Tibial nerve (tissue), 4 donors: Measurements from ENCODE around the gene MGMT. TPM values are rescaled to one million over a fixed set of nuclear protein-coding genes. Genes with fewer than 3 reads are reported as not detected.

ENCODE experiments used
- DNase-seq, 2 donors: peaks; one replicate each; pipeline ENCODE4 v3.0.0-alpha.2; 2019; ENCODE audit warnings: low spot score in 2 of 2
- H3K27ac ChIP-seq, 4 donors: fragments of 200-600 bp; sonication (generic) in 3 of 4; one replicate each; pipeline ENCODE4 v1.5.1; 2017 to 2019; ENCODE audit warnings: mild to moderate bottlenecking in 1 of 4
- H3K27me3 ChIP-seq, 2 donors: fragments of 200-600 bp; sonication (generic) in 1 of 2; one replicate each; pipeline versions ENCODE4 v1.5.1 to v1.6.0; 2017 to 2019
- H3K36me3 ChIP-seq, 3 donors: fragments of 200-600 bp; sonication (generic); one replicate each; pipeline ENCODE4 v1.5.1; 2018 to 2019
- H3K4me1 ChIP-seq, 4 donors: fragments of 200-600 bp; sonication (generic) in 3 of 4; one replicate each; pipeline ENCODE4 v1.5.1; 2017 to 2019
- H3K4me3 ChIP-seq, 4 donors: fragments of 200-600 bp; sonication (generic) in 3 of 4; one replicate each; pipeline ENCODE4 v1.5.1; 2017 to 2019; ENCODE audit warnings: mild to moderate bottlenecking in 1 of 4, moderate library complexity in 1 of 4
- H3K9me3 ChIP-seq, 4 donors: fragments of 200-600 bp; sonication (generic) in 3 of 4; one replicate each; pipeline ENCODE4 v1.5.1; 2017 to 2019
- EP300 ChIP-seq, 2 donors: sonication (generic); formaldehyde crosslinking; IDR thresholded peaks; one replicate each; pipeline ENCODE4 v1.6.1; 2017; ENCODE audit warnings: antibody characterized with exemption in 2 of 2, mild to moderate bottlenecking in 1 of 2
- POLR2A ChIP-seq, 2 donors: fragments of 450-650 bp; IDR thresholded peaks; one replicate each; pipeline ENCODE4 v1.6.1; 2017; ENCODE audit warnings: antibody characterized with exemption in 2 of 2, mild to moderate bottlenecking in 2 of 2, moderate library complexity in 2 of 2
- WGBS, 2 donors: methylation state at CpG; one replicate each; pipeline ENCODE4 v1.1.5; 2018; 5-methylcytosine and 5-hydroxymethylcytosine counted together
- total RNA-seq, 4 donors: library from RNA; depleted of rRNA; stranded (reverse); fragments of >200 nt; gene quantifications; one replicate each; pipeline ENCODE4 v1.1.0, GENCODE V29; 2016
- TF ChIP-seq, protein P1 (sequence below), 5 experiments: fragments of 200-600 bp in 3 of 5; fragments of 450-650 bp in 2 of 5; sonication (generic) in 3 of 5; IDR thresholded peaks; one replicate each; pipeline ENCODE4 v1.5.1; 2016 to 2019; ENCODE audit warnings: antibody characterized with exemption in 5 of 5, mild to moderate bottlenecking in 3 of 5, moderate library complexity in 2 of 5

MGMT gene
- total RNA-seq, 4 donors from 2014 or later = 26.1 to 39.1 (median 33.7) TPM

DNA sequence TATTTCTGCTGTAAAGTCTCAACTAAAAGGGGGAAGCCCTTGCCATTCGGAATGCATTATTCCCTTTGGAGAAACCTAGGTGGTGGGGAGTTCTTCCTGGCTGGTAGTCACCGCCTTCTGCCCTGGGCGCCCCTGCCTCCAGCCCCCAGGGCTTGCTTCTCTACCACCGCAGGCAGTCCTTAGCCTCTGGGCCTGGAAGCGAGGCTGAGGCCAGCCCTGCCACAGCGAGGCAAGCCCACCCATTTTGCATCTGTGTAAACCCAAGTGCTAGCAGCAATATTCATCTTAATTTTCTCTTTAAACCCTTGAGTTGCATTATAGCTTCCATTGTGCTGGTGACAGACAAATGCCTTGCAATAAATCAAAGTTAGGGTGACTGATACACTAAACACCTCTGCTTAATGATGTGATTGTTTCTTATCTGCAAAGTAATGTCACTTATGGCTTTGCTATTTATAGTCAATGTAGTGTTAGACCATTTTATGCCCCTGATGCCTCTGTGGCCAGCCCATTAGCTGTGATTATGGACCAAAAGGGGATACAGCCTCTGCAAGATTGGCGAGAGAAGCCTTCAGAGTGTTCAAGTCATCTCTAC lies 26.2 kb upstream of the MGMT start:
- H3K4me1 ChIP-seq = no peaks in the 10 kb centered on the region
- TF ChIP-seq POLR2A (IDR thresholded peaks at IDR 0.05) = no peak
- no peaks in the 10 kb centered on the region for H3K9me3 ChIP-seq
- H3K36me3 ChIP-seq = no peaks in the 10 kb centered on the region
- no peak for DNase-seq
- no peak overlapping the region for H3K27ac ChIP-seq
- WGBS, 2 donors = 78 to 86% methylated on average over 7 of the region's 7 CpGs
- no peak overlapping the region for H3K4me3 ChIP-seq
- no peaks in the 10 kb centered on the region for H3K27me3 ChIP-seq

DNA sequence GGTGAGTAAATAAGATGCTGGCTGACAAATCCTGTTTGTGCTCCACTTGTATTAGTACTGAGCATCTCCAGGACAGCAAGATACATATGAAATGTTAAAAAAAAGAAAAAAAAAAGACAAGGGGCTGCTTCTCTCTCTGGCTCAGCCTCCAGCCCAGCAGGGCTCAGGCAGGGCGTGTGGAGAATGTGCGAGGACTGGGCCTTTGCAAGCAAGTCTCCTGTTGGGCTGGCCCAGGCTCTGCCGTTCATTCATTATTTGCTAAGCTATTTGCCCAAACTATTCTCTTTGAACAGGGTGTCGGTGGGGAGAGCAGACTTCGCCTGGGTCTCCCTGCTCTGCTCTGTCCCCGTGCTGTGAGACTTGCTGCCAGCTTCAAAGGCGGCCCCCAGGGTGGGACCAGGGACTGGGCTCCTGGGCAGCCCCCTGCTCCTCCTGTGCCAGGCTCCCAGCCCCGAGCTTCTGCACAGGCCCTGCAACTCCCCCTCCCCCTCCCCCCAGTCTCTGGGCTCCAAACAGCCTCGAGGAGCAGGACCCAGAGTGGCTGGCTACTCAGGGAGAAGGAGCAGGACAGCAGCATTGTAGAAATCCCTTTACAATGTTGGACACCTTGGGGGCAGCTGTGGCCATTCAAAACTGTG lies 25.6 kb upstream of the MGMT start:
- Histone ChIP-seq H3K27me3 (no peaks in the 10 kb centered on the region), H3K4me1 (no peaks in the 10 kb centered on the region), H3K9me3 (no peaks in the 10 kb centered on the region), H3K27ac (no peak overlapping the region), H3K36me3 (no peaks in the 10 kb centered on the region), H3K4me3 (no peak overlapping the region)
- DNase-seq = no peak
- whole genome bisulfite sequencing, 2 donors = 71 to 72% methylated on average over 9 of the region's 9 CpGs
- TF ChIP-seq, protein P1, sequence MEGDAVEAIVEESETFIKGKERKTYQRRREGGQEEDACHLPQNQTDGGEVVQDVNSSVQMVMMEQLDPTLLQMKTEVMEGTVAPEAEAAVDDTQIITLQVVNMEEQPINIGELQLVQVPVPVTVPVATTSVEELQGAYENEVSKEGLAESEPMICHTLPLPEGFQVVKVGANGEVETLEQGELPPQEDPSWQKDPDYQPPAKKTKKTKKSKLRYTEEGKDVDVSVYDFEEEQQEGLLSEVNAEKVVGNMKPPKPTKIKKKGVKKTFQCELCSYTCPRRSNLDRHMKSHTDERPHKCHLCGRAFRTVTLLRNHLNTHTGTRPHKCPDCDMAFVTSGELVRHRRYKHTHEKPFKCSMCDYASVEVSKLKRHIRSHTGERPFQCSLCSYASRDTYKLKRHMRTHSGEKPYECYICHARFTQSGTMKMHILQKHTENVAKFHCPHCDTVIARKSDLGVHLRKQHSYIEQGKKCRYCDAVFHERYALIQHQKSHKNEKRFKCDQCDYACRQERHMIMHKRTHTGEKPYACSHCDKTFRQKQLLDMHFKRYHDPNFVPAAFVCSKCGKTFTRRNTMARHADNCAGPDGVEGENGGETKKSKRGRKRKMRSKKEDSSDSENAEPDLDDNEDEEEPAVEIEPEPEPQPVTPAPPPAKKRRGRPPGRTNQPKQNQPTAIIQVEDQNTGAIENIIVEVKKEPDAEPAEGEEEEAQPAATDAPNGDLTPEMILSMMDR (IDR thresholded peaks at IDR 0.05) = no peak
- TF ChIP-seq POLR2A (IDR thresholded peaks at IDR 0.05) (no peak), EP300 (IDR thresholded peaks at IDR 0.05) (no peak)

DNA sequence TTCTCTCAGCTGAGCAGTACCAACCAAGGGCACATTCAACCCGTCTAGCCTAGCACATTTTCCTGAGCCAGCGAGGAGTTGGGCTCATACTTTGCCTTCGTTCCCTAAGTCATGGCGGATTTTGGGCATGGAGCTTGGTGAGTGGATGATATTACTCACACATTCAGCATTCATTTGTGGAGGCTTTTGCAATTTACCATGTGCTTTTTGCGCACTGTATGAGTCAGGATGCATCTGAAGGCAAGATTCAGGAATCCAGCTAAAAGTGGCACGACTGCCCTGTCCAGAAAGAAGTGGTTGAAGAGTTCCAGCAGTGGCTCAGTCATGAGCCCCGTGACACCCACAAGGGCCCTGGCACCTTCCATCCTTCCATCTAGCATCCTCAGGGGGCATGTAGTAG lies 24.2 kb upstream of the MGMT start:
- Histone ChIP-seq H3K27ac (no peak overlapping the region), H3K36me3 (no peaks in the 10 kb centered on the region), H3K9me3 (no peaks in the 10 kb centered on the region), H3K4me1 (no peaks in the 10 kb centered on the region), H3K4me3 (no peak overlapping the region), H3K27me3 (no peaks in the 10 kb centered on the region)
- no peak for DNase-seq
- WGBS, 2 donors = 72 to 86% methylated on average over 7 of the region's 7 CpGs
- TF ChIP-seq, protein P1 (IDR thresholded peaks at IDR 0.05) = no peak
- no peak for TF ChIP-seq EP300 (IDR thresholded peaks at IDR 0.05)
- TF ChIP-seq POLR2A (IDR thresholded peaks at IDR 0.05) = no peak

DNA sequence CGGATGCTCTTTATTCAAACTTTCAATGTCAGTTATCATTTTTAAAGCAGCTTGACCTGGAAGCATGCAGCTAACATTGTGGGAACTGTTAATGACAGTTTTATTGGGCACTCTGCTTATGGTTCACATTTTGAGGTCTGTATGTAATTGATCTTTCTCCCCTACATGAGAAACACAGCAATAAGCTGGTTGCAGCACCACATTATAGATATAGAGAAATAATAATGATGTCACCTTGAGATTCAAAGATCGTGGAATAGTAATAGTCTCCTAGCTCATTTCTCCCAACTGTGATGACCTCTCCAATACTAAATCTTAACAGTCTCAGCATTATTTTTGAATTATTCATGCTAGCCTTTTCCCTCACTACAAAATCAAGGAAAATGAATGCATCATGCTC lies 22.7 kb upstream of the MGMT start:
- H3K27ac ChIP-seq = no peak overlapping the region
- no peaks in the 10 kb centered on the region for H3K27me3 ChIP-seq
- H3K4me1 ChIP-seq = no peaks in the 10 kb centered on the region
- no peaks in the 10 kb centered on the region for H3K9me3 ChIP-seq
- H3K4me3 ChIP-seq = no peak overlapping the region
- DNase-seq = no peak
- TF ChIP-seq EP300 (IDR thresholded peaks at IDR 0.05) = no peak
- TF ChIP-seq POLR2A (IDR thresholded peaks at IDR 0.05) = no peak
- TF ChIP-seq, protein P1 (IDR thresholded peaks at IDR 0.05) = no peak
- 70 to 80% methylated on average over 2 of the region's 2 CpGs for WGBS, 2 donors
- H3K36me3 ChIP-seq = no peaks in the 10 kb centered on the region

DNA sequence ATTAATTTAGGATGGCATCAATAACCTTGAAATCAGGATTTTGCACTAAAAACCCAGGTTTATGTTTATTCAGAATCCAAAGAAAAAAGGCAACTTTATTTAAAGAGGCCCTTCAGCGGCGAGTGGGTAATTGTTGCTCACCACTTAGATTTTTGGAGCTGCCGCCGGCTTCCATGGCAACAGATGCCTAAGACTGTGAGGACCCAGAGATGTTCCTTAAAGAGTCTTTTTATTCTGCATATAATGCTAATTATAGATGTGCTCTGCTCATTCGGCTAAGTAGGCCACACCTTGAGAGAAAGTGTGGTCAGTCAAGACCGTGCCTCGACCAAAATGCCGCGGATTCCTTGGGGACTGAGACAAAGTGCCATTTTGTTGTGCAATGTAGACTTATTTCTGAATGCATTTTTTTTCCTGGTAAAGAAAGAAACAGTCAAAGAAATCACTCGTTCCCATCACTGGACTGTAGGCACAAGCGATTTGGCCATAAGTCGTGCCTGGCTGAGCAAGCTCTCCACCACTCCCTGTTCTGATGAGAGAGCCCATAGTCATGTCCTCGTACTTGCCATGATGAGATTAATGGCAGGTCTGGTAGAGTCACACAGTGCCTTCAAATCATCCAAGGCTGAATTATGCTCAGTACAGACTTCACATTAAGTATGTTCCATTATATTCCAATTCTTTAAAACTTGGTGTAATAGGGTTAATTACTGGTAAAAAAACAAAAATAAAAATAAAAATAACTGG lies 21.4 kb upstream of the MGMT start:
- Histone ChIP-seq H3K4me1 (no peaks in the 10 kb centered on the region), H3K27me3 (no peaks in the 10 kb centered on the region), H3K27ac (no peak overlapping the region), H3K4me3 (no peak overlapping the region), H3K9me3 (no peaks in the 10 kb centered on the region), H3K36me3 (no peaks in the 10 kb centered on the region)
- TF ChIP-seq EP300 (IDR thresholded peaks at IDR 0.05) (no peak), POLR2A (IDR thresholded peaks at IDR 0.05) (no peak)
- TF ChIP-seq, protein P1 (IDR thresholded peaks at IDR 0.05) = no peak
- no peak for DNase-seq
- 82 to 83% methylated on average over 13 of the region's 13 CpGs for WGBS, 2 donors
